ENCODE results near the gene KHDC4.

Gene KHDC4

GRCh38 chr1:155920717-155921116, 13.5 kb downstream of the KHDC4 start:
- no peak for TF ChIP-seq CTCF (IDR thresholded peaks at IDR 0.05; ENCODE audit: low read depth, low read length, missing control alignments)
- in situ Hi-C loops (cut with HindIII; ENCODE audit: low sequenced_read_pairs), result no loop called here
- no peak for DNase-seq (ENCODE audit: low read depth)
- no peak overlapping the region for H3K4me3 ChIP-seq (ENCODE audit: low read depth, low read length)

- no peak overlapping the region for H3K4me3 ChIP-seq (ENCODE audit: low read depth, low read length)
- in situ Hi-C loops (cut with HindIII; ENCODE audit: low sequenced_read_pairs), result no loop called here
- TF ChIP-seq CTCF (IDR thresholded peaks at IDR 0.05; ENCODE audit: low read depth, low read length, missing control alignments), result no peak
- DNase-seq (ENCODE audit: low read depth), result no peak
These were observed 14.4 kb downstream of the KHDC4 start for GRCh38 chr1:155919801-155920200.

GRCh38 chr1:155918660-155919059, 15.6 kb downstream of the KHDC4 start:
- DNase-seq (ENCODE audit: low read depth), result no peak
- H3K4me3 ChIP-seq (ENCODE audit: low read depth, low read length), result no peak overlapping the region
- in situ Hi-C loops (cut with HindIII; ENCODE audit: low sequenced_read_pairs), result no loop called here
- no peak for TF ChIP-seq CTCF (IDR thresholded peaks at IDR 0.05; ENCODE audit: low read depth, low read length, missing control alignments)

GRCh38 chr1:155913969-155914757, 20.1 kb downstream of the KHDC4 start:
- in situ Hi-C loops (cut with HindIII; ENCODE audit: low sequenced_read_pairs), result no loop called here
- no peak for DNase-seq (ENCODE audit: low read depth)
- H3K4me3 ChIP-seq (ENCODE audit: low read depth, low read length), result no peak overlapping the region
- TF ChIP-seq CTCF (IDR thresholded peaks at IDR 0.05; ENCODE audit: low read depth, low read length, missing control alignments), result no peak

- H3K4me3 ChIP-seq (ENCODE audit: low read depth, low read length), result no peak overlapping the region
- in situ Hi-C loops (cut with HindIII; ENCODE audit: low sequenced_read_pairs), result no loop called here
- TF ChIP-seq CTCF (IDR thresholded peaks at IDR 0.05; ENCODE audit: low read depth, low read length, missing control alignments), result no peak
- no peak for DNase-seq (ENCODE audit: low read depth)
These were observed 22.1 kb downstream of the KHDC4 start for GRCh38 chr1:155912056-155912536.

- no peak for TF ChIP-seq CTCF (IDR thresholded peaks at IDR 0.05; ENCODE audit: low read depth, low read length, missing control alignments)
- H3K4me3 ChIP-seq (ENCODE audit: low read depth, low read length), result peak within 1 kb of the TSS; percentile 78
- in situ Hi-C loops (cut with HindIII; ENCODE audit: low sequenced_read_pairs), result no loop called here
- peak; percentile 28 for DNase-seq (ENCODE audit: low read depth)
These were observed 22.8 kb downstream of the KHDC4 start, which contains the start of gene RIT1 for GRCh38 chr1:155911156-155912055. Gene RIT1, minus strand, starts transcription at chr1:155911349. Its CDS starts 588 bp downstream, at chr1:155910761.

All from astrocyte of the cerebellum (primary cell).